ENCODE data around the gene FAM227A.

Gene FAM227A

DNA sequence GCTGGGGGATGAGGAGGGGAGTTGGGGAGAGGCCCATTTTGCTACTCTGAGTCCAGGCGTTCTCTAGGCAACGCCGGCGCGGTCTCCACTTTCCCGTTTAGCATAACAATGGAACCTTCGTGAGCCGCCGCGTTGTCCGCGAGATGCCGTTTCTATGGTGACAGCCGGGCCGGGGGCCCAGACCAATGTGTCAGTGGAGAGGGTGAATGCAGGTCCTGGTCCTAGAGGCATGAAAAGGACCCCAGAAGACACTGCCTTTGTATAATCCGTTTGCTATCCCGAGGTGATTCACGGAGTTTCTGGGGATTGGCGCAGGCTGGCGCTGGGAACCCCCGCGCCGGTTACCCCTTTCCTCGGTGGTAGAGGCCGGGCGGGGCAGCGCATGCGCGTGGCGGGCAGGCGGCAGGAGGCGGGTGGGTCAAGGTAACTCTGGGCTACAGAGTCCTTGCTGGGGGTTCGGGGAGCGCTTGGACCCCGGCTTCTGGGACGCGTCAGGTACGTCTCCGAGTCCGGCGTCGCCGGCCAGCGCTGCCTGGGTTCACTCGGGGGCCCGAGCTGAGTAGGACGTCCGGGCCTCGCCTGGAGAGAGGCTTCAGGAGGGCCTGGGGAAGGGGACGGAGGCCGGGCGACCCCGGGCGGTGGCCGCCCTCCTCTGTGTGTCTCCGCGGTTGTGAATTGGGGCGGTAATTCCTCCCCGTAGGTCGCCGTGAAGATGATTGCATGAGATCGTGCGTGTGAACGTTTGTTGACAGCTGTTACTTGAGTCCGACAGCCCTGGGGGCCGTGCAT, at the start of gene FAM227A, which contains the start of gene CBY1:
TSS of gene FAM227A (minus strand) at position 137 of the 789 bp plus-strand sequence. CDS start 6,224 bp downstream, outside the sequence.
TSS of gene CBY1 (plus strand) at position 383 of the 789 bp plus-strand sequence. CDS start 11,417 bp downstream, outside the sequence.
- peak; percentile 51 to 98 (median 92) for DNase-seq

DNA sequence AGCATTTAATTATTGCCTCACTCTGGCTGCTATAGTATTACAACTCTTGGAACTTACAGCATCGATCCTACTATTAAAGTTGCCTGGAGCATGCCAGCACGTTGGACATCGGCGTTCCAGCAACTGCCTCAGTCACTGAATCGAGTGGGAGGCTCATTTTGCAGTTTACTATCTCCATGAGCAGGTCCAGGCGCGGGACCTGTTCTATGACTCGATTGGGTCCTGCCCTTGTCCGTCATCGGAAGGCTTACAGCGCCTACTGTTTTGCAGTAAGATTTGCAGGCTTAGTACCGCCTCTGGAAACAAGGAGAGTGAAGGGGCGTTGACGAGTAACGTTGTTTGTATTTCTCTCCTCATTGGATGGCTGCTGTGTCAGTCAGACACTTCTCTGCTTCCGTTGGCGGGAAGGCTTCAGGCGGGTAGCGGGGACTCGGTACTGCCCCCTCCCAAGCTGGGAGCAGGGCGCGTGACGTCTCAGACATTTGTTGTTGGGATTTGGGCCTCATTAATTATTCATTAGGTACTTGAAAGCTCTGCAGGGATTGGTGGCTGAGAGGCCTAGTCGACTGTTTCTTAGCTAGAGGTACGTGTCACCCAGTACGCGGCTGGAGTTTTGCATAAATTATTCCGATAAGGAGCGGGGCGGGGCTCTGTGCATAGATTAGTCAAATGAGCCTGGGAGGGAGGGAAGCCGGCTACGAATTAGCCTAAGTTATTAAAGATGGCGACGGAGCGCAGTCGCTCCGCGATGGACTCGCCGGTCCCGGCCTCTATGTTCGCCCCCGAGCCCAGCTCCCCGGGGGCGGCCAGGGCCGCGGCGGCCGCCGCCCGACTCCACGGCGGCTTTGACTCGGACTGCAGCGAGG, 49.3 kb upstream of the FAM227A start, which contains the start of gene GTPBP1:
TSS of gene GTPBP1 (plus strand) at position 710 of the 866 bp plus-strand sequence. CDS start at position 722, 12 bp downstream.
- peak; percentile 79 to 100 (median 99) for DNase-seq

DNA sequence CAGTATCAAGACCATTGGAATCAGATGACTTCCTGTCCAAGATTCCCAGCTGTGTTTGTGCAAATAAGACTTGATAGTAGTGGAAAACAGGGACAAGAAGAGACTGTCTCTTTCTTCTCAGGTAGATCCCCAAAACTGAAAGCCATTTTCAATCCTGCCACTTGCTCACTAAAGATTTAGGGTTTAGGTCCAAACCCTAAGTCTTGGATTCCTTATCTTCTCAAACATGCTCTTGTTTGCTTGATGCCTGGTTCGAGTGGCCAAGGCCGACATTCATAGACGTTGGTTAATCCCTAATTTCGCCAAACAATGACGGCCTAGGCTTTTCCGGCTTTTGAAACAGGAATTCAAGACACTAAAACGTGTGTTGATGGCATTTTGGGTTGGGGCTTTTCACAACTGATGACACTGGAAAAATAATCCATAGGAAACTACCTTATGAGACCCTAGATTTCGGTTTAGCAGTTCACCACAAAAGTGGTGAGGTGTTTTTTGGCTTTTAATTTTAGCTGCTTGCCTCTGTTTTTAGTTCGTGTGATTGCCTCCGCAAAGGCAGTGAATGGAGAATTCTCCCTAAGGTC, 48.6 kb upstream of the FAM227A start:
- no peak for DNase-seq

DNA sequence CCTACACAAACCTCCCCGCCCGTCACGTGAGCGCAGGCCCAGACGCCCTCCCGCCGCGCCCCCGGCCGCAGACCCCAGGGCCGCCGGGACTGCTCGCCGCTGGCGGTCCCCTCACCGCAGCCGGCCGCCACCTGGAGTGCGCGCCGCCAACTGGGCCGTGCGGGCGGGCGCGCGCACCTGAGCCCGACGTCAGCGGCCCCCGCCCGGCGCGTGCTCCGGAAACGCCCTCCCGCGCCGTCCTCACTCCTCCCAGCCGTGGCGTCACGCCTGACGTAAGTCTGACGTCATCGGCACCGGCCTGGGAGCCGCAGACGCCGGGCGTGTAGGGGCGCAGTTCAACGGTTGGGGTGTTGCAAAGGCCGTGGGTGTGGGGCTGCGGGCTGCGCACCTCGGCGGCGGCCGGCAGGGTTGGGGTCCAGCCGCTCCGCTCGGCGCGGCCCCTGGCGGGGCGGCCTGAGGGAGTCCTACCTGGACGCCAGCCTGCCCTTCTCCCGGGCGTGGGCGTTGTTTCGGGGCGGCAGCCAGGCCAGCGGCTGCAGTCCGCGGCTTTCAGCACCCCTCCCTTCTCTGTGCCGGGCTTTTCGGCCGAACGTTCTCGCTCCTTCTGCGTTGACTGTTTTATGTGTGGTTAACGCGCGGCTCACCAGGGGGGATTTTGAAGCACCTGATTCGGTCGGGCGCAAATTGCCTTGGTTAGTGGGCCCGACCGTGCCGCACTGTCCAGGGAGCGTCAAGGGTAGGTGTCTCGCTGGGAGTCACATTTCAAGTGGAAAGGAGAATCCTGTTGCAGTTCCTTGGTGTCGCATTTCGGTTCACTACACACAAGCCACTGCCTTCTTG, 44.8 kb upstream of the FAM227A start, which contains the start of gene JOSD1:
TSS of gene JOSD1 (minus strand) at position 155 of the 840 bp plus-strand sequence. CDS start 956 bp downstream, outside the sequence.
- DNase-seq, result peak; percentile 46 to 98 (median 85)

DNA sequence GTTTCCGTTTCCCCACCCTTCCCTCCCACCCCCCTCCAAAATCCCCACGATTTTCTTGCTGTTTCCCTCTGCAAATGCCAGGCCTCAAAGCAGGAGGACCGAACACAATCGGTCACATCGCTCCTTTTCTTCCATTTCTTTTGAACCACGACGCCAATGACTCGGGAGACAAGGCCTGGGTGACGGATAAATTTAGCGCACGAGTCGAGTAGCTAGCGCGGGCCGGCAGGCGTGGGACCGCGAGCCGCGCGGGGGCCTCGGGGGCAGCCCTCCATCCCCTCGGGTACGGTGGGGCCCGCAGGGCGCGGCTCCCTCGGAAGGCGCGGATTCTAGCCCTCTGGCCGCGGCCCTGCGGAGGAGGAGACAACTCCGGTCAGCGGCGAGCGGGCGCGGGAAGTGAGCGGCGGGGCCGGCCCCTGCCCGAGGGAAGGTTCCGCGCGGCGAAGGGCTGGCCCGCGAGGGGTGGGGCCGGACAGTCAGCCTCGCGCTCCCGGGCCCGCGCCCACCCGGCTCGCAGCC, 44.1 kb upstream of the FAM227A start:
- peak in 5 of 56 donors; percentile 45 to 66 (median 63) for DNase-seq

DNA sequence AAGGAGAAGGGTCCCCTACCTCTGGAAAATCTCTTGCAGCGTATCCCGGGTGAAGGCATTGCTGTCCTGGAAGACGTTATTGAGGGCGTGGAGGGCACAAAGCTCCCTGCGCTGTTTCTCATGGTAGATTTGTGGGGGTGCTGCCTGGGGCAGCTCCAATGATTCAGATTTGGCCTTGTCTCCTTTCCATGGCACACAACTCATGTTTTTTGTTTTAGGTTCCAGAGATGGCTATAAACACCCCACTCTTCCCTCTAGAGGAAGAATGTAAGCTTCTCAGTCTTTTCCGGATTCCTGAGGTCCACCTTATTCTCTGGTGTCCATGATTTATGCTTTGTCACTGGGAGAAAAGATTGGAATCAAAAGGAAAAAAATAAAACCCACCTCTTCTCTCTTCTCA, 43.6 kb upstream of the FAM227A start:
- peak in 1 of 56 donors; percentile 14 for DNase-seq

DNA sequence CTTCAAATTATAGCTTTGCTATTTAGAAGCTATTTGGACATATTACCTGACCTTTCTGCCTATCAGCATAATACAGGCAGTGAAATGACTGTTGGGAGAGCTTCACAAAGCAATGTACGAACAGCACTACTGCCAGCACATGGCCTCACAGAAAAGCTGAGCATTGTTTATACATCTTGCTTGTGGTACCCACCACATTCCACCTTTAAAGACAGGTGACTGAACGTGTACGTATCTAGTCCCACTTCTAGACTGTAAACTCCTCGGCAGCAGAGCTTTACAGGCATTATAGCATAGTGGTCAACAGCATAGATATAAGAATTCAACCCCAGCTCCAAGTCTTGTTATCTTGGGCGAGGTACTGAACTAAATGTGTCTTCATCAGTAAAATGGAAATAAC, 43.0 kb upstream of the FAM227A start:
- DNase-seq, result no peak

DNA sequence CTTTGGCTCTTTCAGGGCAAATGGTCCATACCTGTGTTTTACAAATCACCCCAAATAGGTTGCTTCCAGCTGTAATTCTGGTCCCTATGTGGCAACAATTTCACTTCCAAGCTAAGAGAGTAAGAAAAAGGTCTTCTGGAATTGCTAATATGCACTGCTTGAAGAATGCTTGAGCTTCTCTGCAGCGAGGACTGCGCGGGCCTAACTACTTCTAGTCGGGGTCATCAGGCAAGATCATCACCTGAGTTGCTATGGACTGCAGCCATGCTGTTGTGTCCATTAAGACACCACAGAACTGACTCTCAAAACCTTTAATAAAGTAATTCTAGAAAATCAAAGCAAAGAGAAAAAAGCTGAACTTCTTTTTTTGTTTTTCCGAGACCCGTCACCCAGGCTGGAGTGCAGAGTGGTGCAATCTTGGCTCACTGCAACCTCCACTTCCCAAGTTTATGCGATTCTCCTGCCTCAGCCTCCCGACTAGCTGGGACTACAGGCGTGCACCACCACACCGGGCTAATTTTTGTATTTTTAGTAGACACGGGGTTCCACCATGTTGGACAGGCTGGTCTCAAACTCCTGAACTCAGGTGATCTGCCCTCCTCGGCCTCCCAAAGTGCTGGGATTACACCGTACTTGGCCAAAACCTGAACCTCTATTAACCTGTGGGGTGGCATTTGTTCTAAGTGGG, 42.4 kb upstream of the FAM227A start:
- DNase-seq, result no peak

DNA sequence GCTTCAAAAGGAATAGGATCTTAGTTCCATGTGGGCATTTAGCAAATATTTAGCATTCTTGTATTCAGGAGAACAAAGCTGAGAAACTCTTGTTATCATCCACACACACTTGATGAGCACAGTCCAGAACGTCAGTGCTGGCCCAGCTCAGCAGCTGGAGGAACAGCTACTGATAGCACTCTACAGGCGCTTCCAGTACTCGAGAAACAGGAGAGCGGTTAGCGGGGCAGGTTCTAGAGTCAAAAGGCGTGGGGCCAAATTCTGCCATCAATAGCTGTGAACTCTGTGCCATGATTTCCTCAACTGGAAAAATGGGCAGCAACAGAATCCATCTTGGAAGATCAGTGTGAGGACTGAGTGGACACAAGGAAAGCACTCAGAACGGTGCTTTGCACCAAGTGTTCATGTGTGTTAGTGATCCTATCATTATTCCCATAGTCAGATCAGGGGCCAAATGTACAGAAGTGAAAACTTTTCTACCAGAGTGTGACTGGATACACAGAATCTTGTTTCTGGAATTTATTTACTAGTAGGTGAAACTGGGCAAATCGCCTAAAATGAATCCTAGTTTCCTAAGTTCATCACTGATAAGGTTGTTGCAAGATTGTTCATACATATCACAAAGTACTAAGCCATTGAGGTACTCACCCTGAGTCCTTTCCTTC, 41.4 kb upstream of the FAM227A start:
- no peak for DNase-seq

DNA sequence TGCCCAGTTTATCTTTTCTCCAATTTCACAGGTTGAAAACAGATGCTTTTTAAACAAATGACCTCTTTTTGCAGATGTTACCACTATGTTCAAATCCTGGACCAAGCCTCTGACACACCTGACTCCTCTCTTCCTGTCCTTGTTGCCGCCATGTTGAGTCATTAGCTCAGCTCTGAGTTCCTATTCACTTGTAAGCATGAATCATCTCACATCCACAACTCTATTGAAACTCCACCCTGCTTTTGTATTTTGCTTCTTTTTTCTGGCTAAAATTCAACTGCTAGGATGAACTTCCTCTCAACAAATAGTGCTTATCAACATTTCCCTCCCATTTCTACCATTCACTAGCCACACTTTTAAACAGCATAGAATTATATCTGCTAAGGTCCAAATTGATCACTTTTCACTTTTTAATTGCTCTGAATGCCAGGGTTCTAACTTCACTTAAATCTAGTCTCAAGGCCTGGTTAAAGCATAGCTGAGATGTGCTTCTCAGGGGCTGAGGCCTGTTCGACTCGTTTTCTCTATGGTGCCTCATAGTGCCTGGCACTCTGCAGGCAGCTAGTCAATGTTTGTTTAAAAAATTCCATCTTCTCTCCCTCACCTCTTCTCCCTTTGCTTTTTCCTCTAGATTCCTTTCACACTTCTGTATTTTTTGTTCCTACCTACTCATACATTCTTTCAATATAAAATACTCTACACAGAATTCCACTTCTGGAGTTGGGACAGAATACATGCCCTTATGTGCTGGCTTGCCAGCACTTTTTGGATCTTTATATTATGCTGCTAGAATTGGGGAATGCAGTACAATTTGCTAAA, 40.6 kb upstream of the FAM227A start:
- DNase-seq, result no peak

DNA sequence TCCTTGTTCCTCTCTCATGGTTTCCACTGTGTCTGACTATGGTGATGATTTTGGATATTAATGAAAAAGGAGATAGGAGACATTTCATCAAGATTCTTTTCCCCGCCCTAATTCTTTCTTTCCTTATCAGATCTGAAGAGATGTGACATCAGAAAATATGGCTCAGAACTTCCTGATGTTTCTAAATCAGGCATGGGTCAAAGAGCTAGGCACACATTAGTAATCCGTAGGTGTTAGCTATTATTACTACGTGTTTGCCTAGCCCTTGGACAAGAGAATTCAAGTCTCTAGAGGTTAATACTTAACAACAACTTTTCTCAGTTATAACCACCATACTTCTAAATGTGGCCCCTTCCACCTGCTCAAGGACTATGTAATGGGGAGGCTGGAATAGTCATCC, 38.7 kb upstream of the FAM227A start:
- no peak for DNase-seq

DNA sequence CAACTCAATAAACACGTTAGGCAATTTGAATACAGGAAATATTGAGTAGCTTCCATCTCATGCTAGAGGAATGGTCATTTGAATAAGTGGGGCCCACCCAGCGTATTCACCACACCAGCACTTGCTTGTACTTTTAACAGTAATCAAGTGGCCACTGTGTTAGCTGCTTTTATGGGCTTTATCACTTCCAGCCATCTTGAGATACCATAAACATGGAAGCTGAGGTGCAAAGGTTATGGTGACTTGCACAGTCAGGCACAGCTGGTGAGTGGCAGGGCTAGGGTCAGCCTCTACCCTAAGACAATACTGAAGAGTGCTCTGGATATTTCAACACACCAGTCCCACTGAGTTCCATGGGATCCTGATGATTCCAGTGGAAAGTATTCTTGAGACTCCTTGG, 37.9 kb upstream of the FAM227A start:
- DNase-seq, result no peak

DNA sequence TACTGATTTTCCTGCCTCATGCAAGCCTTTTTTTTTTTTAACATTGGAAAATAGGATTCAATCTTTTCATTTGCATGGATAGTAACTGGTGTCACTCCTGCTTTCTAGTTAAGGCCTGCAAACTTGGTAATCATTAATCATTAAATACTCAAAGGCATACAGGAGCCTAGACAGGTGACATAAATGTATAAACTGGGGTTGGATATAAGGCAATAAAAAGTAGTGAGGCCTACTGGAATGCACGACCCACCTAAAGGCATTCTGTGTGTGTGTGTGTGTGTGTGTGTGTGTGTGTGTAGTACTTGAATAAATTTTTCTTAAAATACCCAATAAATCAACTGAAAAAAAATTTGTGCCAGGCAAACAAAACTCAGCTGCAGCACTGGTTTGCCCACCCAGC, 33.5 kb upstream of the FAM227A start:
- no peak for DNase-seq

DNA sequence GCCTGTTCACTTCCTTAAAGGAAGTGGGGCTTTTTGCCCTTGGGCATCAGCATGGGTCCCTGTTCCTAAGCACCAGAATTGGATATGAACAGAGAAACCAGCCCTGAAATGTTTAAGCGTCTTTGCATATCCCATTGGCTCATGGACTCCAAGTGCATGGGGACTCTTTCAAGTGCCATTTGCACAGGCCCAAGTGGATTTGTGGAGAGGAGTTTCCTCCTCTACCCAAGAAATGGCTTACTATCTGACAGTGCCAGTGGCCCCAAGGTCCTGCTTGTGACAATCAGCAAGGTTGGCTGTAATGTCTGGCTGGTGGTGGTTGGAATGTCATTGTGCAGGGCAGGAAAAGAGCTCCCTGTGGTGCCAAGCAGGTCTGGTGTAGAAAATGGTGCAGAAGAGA, 29.6 kb upstream of the FAM227A start:
- DNase-seq, result no peak

DNA sequence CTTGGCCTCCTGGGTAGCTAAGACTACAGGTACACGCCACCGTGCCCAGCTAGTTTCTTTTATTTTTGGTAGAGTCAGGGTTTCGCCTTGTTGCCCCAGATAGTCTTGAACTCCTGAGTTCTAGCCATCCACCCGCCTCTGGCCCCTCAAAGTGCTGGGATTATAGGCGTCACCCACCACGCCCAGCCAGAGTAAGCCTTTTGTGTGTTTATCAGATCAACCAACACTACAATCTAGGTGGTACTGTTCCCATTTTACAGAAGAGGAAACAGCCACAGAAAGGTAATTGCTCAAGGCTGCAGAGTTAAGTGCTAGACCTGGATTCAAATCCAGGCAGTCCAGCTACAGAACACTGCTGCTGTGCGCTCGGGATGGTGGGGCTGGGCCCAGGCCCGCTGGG, 28.7 kb upstream of the FAM227A start:
- no peak for DNase-seq

DNA sequence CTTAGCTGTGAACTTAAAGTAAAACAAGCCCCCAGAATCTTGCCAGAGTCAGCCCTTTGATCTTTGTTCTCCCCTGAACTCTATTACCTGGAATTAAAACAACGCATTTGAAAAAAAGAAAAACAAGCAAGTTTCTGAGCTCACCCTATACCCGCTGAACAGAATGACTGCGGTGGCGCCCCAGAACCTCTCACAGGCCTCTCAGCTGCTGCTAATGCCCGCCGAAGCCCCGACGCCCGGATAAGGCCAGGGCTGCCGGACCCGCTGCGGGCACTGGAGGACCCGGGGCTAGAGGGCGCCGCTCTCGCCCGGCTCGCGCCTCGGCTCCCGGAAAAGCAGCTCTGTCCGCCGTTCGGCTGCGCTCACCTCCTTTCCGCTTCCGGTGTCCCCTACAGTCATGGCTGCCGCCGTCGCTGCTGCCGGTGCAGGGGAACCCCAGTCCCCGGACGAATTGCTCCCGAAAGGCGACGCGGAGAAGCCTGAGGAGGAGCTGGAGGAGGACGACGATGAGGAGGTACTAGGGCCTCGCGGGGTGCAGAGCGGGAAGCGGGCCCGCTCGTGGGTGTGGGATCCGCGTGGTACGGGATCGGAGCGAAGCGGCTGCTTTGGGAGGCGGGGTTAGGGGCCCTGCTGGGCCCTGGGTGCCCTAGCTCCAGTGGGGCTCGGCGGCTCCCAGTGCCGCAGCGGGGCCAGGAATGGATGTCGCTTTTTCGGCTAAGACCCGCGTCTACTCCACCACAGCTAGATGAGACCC, 25.6 kb upstream of the FAM227A start, which contains the start of gene TOMM22:
TSS of gene TOMM22 (plus strand) at position 376 of the 754 bp plus-strand sequence. CDS start at position 398, 22 bp downstream.
- DNase-seq, result peak; percentile 46 to 92 (median 84)

DNA sequence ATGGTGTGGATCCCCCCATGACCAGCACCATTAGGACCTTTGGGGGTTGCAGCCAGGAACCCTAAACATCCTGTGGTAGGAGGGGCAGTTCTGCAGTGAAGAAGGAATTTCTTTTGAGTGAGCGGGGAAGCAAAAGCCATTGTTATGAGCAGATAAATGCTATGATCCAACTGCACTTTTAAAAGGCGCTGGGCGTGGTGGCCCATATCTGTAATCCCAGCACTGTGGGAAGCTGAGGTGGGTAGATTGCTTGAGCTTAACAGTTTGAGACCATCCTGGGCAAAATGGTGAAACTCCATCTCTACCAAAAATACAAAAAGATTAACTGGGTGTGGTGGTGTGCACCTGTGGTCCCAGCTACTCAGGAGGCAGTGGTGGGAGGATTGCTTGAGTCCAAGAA, 19.6 kb upstream of the FAM227A start:
- DNase-seq, result no peak
